GM18867 (cell line): ENCODE data around the gene RGS17.

Source experiments
- ATAC-seq: cut with Tn5 transposase; IDR thresholded peaks from one replicate; pipeline ENCODE4 v1.9.1; 2021; ENCODE audit warnings: mild to moderate bottlenecking, moderate library complexity; ENCODE audit not compliant: unreplicated experiment

RGS17 gene

GRCh38 chr6:152959333-152959732 lies 171.7 kb downstream of the RGS17 start:
- ATAC-seq, result no peak

- no peak for ATAC-seq
These were observed 173.3 kb downstream of the RGS17 start for GRCh38 chr6:152957796-152958195.
